Activated naive CD4-positive, alpha-beta T cell treated with anti-CD3 and anti-CD28 coated beads, Interleukin-2, amount 50 U/mL, for 16 hours (primary cell): ENCODE results near the gene COX11.

Experiments used
- DNase-seq: peaks from one replicate; pipeline ENCODE4 v3.0.0-alpha.2; 2020

COX11 gene

GRCh38 chr17:54956791-54957190, 11.7 kb downstream of the COX11 start:
- DNase-seq: no peak

- DNase-seq: no peak
These were observed 17.2 kb downstream of the COX11 start for GRCh38 chr17:54951286-54951685.

GRCh38 chr17:54950116-54950515, 18.3 kb downstream of the COX11 start:
- no peak for DNase-seq

GRCh38 chr17:54948380-54948779, 20.1 kb downstream of the COX11 start:
- DNase-seq: no peak

GRCh38 chr17:54947396-54947795, 21.1 kb downstream of the COX11 start:
- no peak for DNase-seq

GRCh38 chr17:54945671-54946070, 22.8 kb downstream of the COX11 start:
- DNase-seq: no peak

- no peak for DNase-seq
These were observed 23.2 kb downstream of the COX11 start for GRCh38 chr17:54945231-54945630.

GRCh38 chr17:54944796-54945195, 23.7 kb downstream of the COX11 start:
- DNase-seq: no peak

GRCh38 chr17:54941285-54941684, 27.2 kb downstream of the COX11 start:
- no peak for DNase-seq

GRCh38 chr17:54937426-54937825, 31.0 kb downstream of the COX11 start:
- no peak for DNase-seq

GRCh38 chr17:54937018-54937417, 31.4 kb downstream of the COX11 start:
- DNase-seq: no peak

GRCh38 chr17:54935471-54935870, 33.0 kb downstream of the COX11 start:
- no peak for DNase-seq

- DNase-seq: no peak
These were observed 34.5 kb downstream of the COX11 start for GRCh38 chr17:54933921-54934320.

- DNase-seq: no peak
These were observed 35.7 kb downstream of the COX11 start for GRCh38 chr17:54932711-54933110.

- DNase-seq: no peak
These were observed 40.9 kb downstream of the COX11 start for GRCh38 chr17:54927525-54927924.

- DNase-seq: no peak
These were observed 44.0 kb downstream of the COX11 start for GRCh38 chr17:54924405-54924804.

- DNase-seq: no peak
These were observed 47.6 kb downstream of the COX11 start for GRCh38 chr17:54920819-54921218.

- no peak for DNase-seq
These were observed 49.0 kb downstream of the COX11 start for GRCh38 chr17:54919425-54919824.

- DNase-seq: no peak
These were observed 51.7 kb downstream of the COX11 start for GRCh38 chr17:54916721-54917120.
